ENCODE data around the gene MEGF6. TPM values are rescaled to one million over a fixed set of nuclear protein-coding genes. Genes with fewer than 3 reads are reported as not detected.
A peak's percentile ranks its signal among the peaks of the same experiment; 100 is the strongest.

MEGF6 gene
- total RNA-seq, 1 experiment from 2014 or later: 21.3 TPM

DNA sequence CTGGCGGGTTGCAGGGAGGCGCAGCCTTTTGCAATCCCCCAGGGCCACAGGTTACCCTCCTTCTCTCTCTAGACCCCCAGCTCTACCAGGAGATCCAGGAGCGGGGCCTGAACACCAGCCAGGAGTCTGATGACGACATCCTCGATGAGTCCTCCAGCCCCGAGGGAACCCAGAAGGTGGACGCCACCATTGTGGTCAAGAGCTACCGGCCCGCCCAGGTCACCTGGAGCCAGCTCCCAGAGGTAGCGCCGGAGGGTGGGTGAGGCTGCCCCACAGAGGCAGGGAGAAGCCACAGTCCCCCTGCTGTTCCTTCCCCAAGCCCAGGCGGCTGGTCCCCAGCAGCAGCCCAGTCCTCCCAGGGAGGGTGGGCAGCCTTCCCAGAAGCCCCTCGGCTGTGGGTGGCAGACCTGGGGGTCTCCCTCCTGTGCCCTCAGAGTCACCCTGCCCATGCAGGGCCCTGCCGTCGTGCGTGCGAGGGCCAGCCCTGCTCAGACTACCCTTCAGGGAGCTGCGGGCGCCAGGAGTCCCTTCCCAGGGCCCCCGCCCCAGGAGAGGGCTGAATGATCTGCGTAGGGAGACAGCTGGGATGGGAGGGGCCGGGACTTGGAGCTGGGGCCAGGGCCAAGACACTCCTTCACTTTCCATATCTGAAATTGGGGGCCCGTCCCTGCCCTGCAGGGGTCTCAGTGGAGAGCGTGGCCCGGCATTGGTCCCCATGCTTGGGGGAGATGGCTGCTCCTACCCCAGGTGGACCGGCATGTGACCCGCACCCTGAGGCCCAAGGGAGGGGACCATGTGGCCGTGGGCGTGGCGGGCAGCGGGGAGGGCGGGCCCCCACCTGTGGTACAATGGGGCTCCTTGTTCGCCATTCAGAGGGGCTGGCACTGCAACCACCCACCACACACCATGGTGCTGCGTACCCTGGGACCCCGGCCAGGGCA lies 143.9 kb downstream of the MEGF6 start:
- no peak overlapping the region for H3T11ph ChIP-seq (ENCODE audit: low read length)
- H4K5ac ChIP-seq (ENCODE audit: insufficient read length, low read depth, low read length): no peak overlapping the region
- H2AFZ ChIP-seq (ENCODE audit: low read length): no peak overlapping the region
- no peak overlapping the region for H3K9ac ChIP-seq (ENCODE audit: extremely low read depth, insufficient read length, low read length)
- no peak for DNase-seq
- H2BK15ac ChIP-seq (ENCODE audit: low read depth, low read length): no peak overlapping the region
- no peak overlapping the region for H2AK5ac ChIP-seq (ENCODE audit: insufficient read length, low read length)
- no peaks in the 10 kb centered on the region for H3K27me3 ChIP-seq (ENCODE audit: insufficient read depth, low read length)
- no CpG with 5 or more reads among the region's 35 CpGs for whole genome bisulfite sequencing (ENCODE audit: extremely low coverage, insufficient read length, low lambda C conversion rate)
- no peaks in the 10 kb centered on the region for H3K23me2 ChIP-seq (ENCODE audit: insufficient read length, low read depth, low read length, poor library complexity, severe bottlenecking)
- no peak overlapping the region for H2BK5ac ChIP-seq (ENCODE audit: insufficient read length, low read length)
- no peak overlapping the region for H4K8ac ChIP-seq (replicated peaks; ENCODE audit: insufficient read length, low read depth, low read length)
- H3K27ac Mint-ChIP-seq: 0 out of 7 replicates have a peak overlapping the region, but pooled peaks of 1 of the 3 experiments have one; percentile 57
- no peak overlapping the region for H3K4ac ChIP-seq (ENCODE audit: low read depth, low read length)
- H3K4me3 Mint-ChIP-seq: no peak overlapping the region
- H3K9me3 Mint-ChIP-seq: no peaks in the 10 kb centered on the region
- H2BK12ac ChIP-seq (ENCODE audit: insufficient read length, low read depth, low read length): no peak overlapping the region
- H3K36me3 Mint-ChIP-seq (ENCODE audit: insufficient read depth in 1 of 3, low read depth in 3 of 3): peaks cover 0 to 26% (median 7%) of the 10 kb centered on the region in 3 experiments; a peak in 5 of 7 replicates
- TF ChIP-seq, protein P1, sequence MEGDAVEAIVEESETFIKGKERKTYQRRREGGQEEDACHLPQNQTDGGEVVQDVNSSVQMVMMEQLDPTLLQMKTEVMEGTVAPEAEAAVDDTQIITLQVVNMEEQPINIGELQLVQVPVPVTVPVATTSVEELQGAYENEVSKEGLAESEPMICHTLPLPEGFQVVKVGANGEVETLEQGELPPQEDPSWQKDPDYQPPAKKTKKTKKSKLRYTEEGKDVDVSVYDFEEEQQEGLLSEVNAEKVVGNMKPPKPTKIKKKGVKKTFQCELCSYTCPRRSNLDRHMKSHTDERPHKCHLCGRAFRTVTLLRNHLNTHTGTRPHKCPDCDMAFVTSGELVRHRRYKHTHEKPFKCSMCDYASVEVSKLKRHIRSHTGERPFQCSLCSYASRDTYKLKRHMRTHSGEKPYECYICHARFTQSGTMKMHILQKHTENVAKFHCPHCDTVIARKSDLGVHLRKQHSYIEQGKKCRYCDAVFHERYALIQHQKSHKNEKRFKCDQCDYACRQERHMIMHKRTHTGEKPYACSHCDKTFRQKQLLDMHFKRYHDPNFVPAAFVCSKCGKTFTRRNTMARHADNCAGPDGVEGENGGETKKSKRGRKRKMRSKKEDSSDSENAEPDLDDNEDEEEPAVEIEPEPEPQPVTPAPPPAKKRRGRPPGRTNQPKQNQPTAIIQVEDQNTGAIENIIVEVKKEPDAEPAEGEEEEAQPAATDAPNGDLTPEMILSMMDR (conservative IDR thresholded peaks at IDR 0.05): no peak
- no peaks in the 10 kb centered on the region for H3K79me2 ChIP-seq (ENCODE audit: insufficient read depth, low read length)
- peaks cover 2% of the 10 kb centered on the region for H4K20me1 ChIP-seq (ENCODE audit: control insufficient read depth, insufficient read depth, insufficient read length)
- H3K4me2 ChIP-seq (ENCODE audit: insufficient read depth, insufficient read length, low read length): no peak overlapping the region
- H3K4me1 Mint-ChIP-seq: peaks cover 13 to 20% of the 10 kb centered on the region in 2 experiments
- no peak overlapping the region for H3K56ac ChIP-seq (ENCODE audit: insufficient read length, low read depth, low read length)
- no peak overlapping the region for H2BK20ac ChIP-seq (ENCODE audit: low read depth, low read length, poor library complexity, severe bottlenecking)
- no peak overlapping the region for H3K18ac ChIP-seq (ENCODE audit: insufficient read length, low read depth, low read length)
- no peak overlapping the region for H4K91ac ChIP-seq (ENCODE audit: insufficient read length, low read depth, low read length)
- H3K14ac ChIP-seq (ENCODE audit: insufficient read depth, low read length): no peak overlapping the region; the same call in 1 of the 2 replicates
- H3K27ac ChIP-seq (ENCODE audit: insufficient read length, low read depth, low read length): no peak overlapping the region
- H3K23ac ChIP-seq (ENCODE audit: insufficient read length, low read depth, low read length): no peak overlapping the region
- no peak overlapping the region for H2BK120ac ChIP-seq (ENCODE audit: low read depth, low read length, poor library complexity, severe bottlenecking)
- no peaks in the 10 kb centered on the region for H3K79me1 ChIP-seq (ENCODE audit: insufficient read depth, low read depth, low read length, poor library complexity, severe bottlenecking)
- H3K27me3 Mint-ChIP-seq (ENCODE audit: low read depth): no peaks in the 10 kb centered on the region
- H3K9me3 ChIP-seq (ENCODE audit: control insufficient read depth, low read depth, low read length): no peaks in the 10 kb centered on the region
- H3K4me1 ChIP-seq (ENCODE audit: insufficient read depth, low read length): peaks cover 5% of the 10 kb centered on the region; the same call in 1 of the 2 replicates
